ENCODE measurements around the gene HYI. TPM values are rescaled to one million over a fixed set of nuclear protein-coding genes. Genes with fewer than 3 reads are reported as not detected.
A peak's percentile ranks its signal among the peaks of the same experiment; 100 is the strongest.

HYI gene
- polyA plus RNA-seq, 2 of the 4 experiments (the other 2 are of a cell fraction): 7.2 to 15.1 TPM

GRCh38 chr1:43446388-43446740, 7.4 kb downstream of the HYI start:
- no peak for FAIRE-seq
- H3K4me1 ChIP-seq: no peaks in the 10 kb centered on the region; the same call in 2 of the 3 replicates
- TF ChIP-seq SREBF2 (IDR thresholded peaks at IDR 0.05): no peak
- TF ChIP-seq ZFP36 (IDR thresholded peaks at IDR 0.05; ENCODE audit: borderline replicate concordance, partially characterized antibody): no peak
- TF ChIP-seq REST (IDR thresholded peaks at IDR 0.05): no peak
- TF ChIP-seq KDM1A (IDR thresholded peaks at IDR 0.05; ENCODE audit: low read depth): no peak
- TF ChIP-seq ZC3H11A (IDR thresholded peaks at IDR 0.05): no peak
- TF ChIP-seq ESRRA (IDR thresholded peaks at IDR 0.05; ENCODE audit: borderline replicate concordance, low read length): no peak
- TF ChIP-seq GATA3 (IDR thresholded peaks at IDR 0.05; ENCODE audit: borderline replicate concordance): no peak
- TF ChIP-seq HDAC2 (IDR thresholded peaks at IDR 0.05): no peak
- no peak for TF ChIP-seq RAD21 (conservative IDR thresholded peaks at IDR 0.05 in 1 of 2, IDR thresholded peaks at IDR 0.05 in 1 of 2)
- TF ChIP-seq HES2 (IDR thresholded peaks at IDR 0.05): no peak
- no peak for TF ChIP-seq JUN (IDR thresholded peaks at IDR 0.05)
- TF ChIP-seq CBX8 (IDR thresholded peaks at IDR 0.05): no peak
- no peak for TF ChIP-seq HOXB5 (CRISPR knock-in tag; IDR thresholded peaks at IDR 0.05)
- TF ChIP-seq MAX (IDR thresholded peaks at IDR 0.05): no peak
- no peak for TF ChIP-seq KDM5A (IDR thresholded peaks at IDR 0.05)
- ChIA-PET CTCF (no interaction called here), POLR2A (interaction anchor here (0.6 kb wide), 1 partner anchor 109 kb away, joined by 3 read pairs; no protein-coding TSS in a partner anchor)
- H3K9me3 ChIP-seq: no peaks in the 10 kb centered on the region
- no peak overlapping the region for H3K27ac ChIP-seq
- H3K4me2 ChIP-seq: no peak overlapping the region
- H3K4me3 ChIP-seq: no peak overlapping the region
- no peak for ATAC-seq
- 100% methylated on average over 1 of the region's 4 CpGs for WGBS (ENCODE audit: missing lambda C conversion rate)
- no peak for DNase-seq (ENCODE audit: low read depth in 1 of 2, low spot score in 1 of 2)

- ChIA-PET CTCF (no interaction called here), POLR2A (interaction anchor here (0.6 kb wide), 1 partner anchor 110 kb away, joined by 3 read pairs; no protein-coding TSS in a partner anchor)
- FAIRE-seq (no peak), ATAC-seq (peak in 1 of 2 experiments; percentile 9; a peak in 1 of 6 replicates), DNase-seq (ENCODE audit: low read depth in 1 of 2, low spot score in 1 of 2) (no peak)
- H3K27ac ChIP-seq: no peak overlapping the region
- no peaks in the 10 kb centered on the region for H3K9me3 ChIP-seq
- 89% methylated on average over 10 of the region's 10 CpGs for WGBS (ENCODE audit: missing lambda C conversion rate)
- H3K4me1 ChIP-seq: no peaks in the 10 kb centered on the region; the same call in 2 of the 3 replicates
- TF ChIP-seq HMGXB4 (CRISPR knock-in tag; IDR thresholded peaks at IDR 0.05; ENCODE audit: borderline replicate concordance): no peak
- no peak for TF ChIP-seq HDAC2 (IDR thresholded peaks at IDR 0.05)
- TF ChIP-seq CBX2 (IDR thresholded peaks at IDR 0.05; ENCODE audit: borderline replicate concordance, low read depth): no peak
- no peak for TF ChIP-seq NPAS2 (CRISPR knock-in tag; IDR thresholded peaks at IDR 0.05; ENCODE audit: borderline replicate concordance)
- no peak for TF ChIP-seq NFE2L2 (conservative IDR thresholded peaks at IDR 0.05; ENCODE audit: low read length)
- TF ChIP-seq HOXB5 (CRISPR knock-in tag; IDR thresholded peaks at IDR 0.05): no peak
- H3K4me2 ChIP-seq: no peak overlapping the region
- H3K4me3 ChIP-seq: no peak overlapping the region
Observed at GRCh38 chr1:43445606-43446387, 7.9 kb downstream of the HYI start.

Measured in A549 (cell line).